Endodermal cell (in vitro differentiated cells): Measurements from ENCODE around the gene C1R. TPM values are rescaled to one million over a fixed set of nuclear protein-coding genes. Genes with fewer than 3 reads are reported as not detected.

Source experiments
- DNase-seq: peaks from one replicate; pipeline ENCODE4 v3.0.0-alpha.2; 2017
- H3K27ac ChIP-seq: 2 replicates; pipeline ENCODE4 v1.5.1; 2013; ENCODE audit warnings: mild to moderate bottlenecking, low read depth, low read length, moderate library complexity
- H3K27me3 ChIP-seq: 2 replicates; pipeline ENCODE4 v1.6.1; 2013; ENCODE audit warnings: mild to moderate bottlenecking, low read length, moderate library complexity; ENCODE audit not compliant: insufficient read depth, control insufficient read depth, poor library complexity, severe bottlenecking
- H3K36me3 ChIP-seq: 2 replicates; pipeline ENCODE4 v1.7.0; 2013; ENCODE audit warnings: mild to moderate bottlenecking, low read length, moderate library complexity; ENCODE audit not compliant: control insufficient read depth, insufficient read depth
- H3K4me1 ChIP-seq: one replicate; pipeline ENCODE4 v1.7.0; 2013; ENCODE audit warnings: low read length; ENCODE audit not compliant: control insufficient read depth, insufficient read depth
- H3K4me3 ChIP-seq: 2 replicates; pipeline ENCODE4 v1.5.1; 2013; ENCODE audit warnings: mild to moderate bottlenecking, low read length, moderate library complexity
- H3K9ac ChIP-seq: 2 replicates; pipeline ENCODE4 v1.6.1; 2013; ENCODE audit warnings: mild to moderate bottlenecking, low read length, moderate library complexity; ENCODE audit not compliant: poor library complexity, severe bottlenecking; ENCODE audit errors: extremely low read depth
- H3K9me3 ChIP-seq: 2 replicates; pipeline ENCODE4 v1.6.1; 2013; ENCODE audit warnings: mild to moderate bottlenecking, low read length, moderate library complexity; ENCODE audit not compliant: control insufficient read depth
- H3K27ac Mint-ChIP-seq: 2 replicates; pipeline ENCODE4 v1.8.0; 2020; ENCODE audit warnings: mixed read lengths
- H3K27me3 Mint-ChIP-seq: 2 replicates; pipeline ENCODE4 v1.8.0; 2021; ENCODE audit warnings: mild to moderate bottlenecking, mixed read lengths; ENCODE audit not compliant: insufficient read depth
- H3K36me3 Mint-ChIP-seq: 2 replicates; pipeline ENCODE4 v1.8.0; 2020; ENCODE audit warnings: low read depth, mixed read lengths
- H3K4me1 Mint-ChIP-seq: 2 replicates; pipeline ENCODE4 v1.8.0; 2020; ENCODE audit warnings: mixed read lengths
- H3K4me3 Mint-ChIP-seq: 2 replicates; pipeline ENCODE4 v1.8.0; 2020; ENCODE audit warnings: mild to moderate bottlenecking, moderate library complexity, mixed read lengths
- H3K9me3 Mint-ChIP-seq: 2 replicates; pipeline ENCODE4 v1.8.0; 2020; ENCODE audit warnings: mild to moderate bottlenecking, mixed read lengths
- CTCF ChIP-seq: fragments of 200-600 bp; sonication (generic); conservative IDR thresholded peaks from 2 replicates; pipeline ENCODE4 v1.5.0; 2021; ENCODE audit warnings: antibody characterized with exemption, mild to moderate bottlenecking
- WGBS, 2 experiments: methylation state at CpG; one replicate each; pipeline versions ENCODE4 v1.1.5 to v1.1.7; 2013; ENCODE audit warnings: missing lambda C conversion rate in 2 of 2, mixed read lengths in 1 of 2; ENCODE audit not compliant: insufficient coverage in 1 of 2, insufficient read length in 1 of 2; 5-methylcytosine and 5-hydroxymethylcytosine counted together
- long read RNA-seq, 4 experiments: library from polyadenylated mRNA in 2 of 4; library from RNA in 1 of 4; library from capped mRNA in 1 of 4; stranded (forward) in 3 of 4; unstranded in 1 of 4; transcript quantifications; one replicate each; pipeline ENCODE4 v2.0.0, GENCODE V29; 2020 to 2021; ENCODE audit warnings: inconsistent platforms in 1 of 4
- polyA plus RNA-seq, 2 experiments: library from polyadenylated mRNA; stranded (reverse); fragments of 50-300 nt; gene quantifications; one replicate each; pipeline ENCODE4 v1.2.3, GENCODE V29; 2013
- total RNA-seq, 2 donors: library from RNA; stranded (reverse); fragmentation: NEBNext Ultra II Directional in 1 of 2; extraction: Animal tissue kit (Norgen Biotek cat#: 25700) in 1 of 2; gene quantifications; 2 replicates in 1 of 2; 3 replicates in 1 of 2; pipeline ENCODE4 v1.2.1, GENCODE V29; 2021

C1R gene
- total RNA-seq = 1 to 10 TPM; 3.9 TPM
- 5.4 TPM for polyA plus RNA-seq (2013, experiment 1 of 2)
- 3.4 TPM for polyA plus RNA-seq (2013, experiment 2 of 2)
- long read RNA-seq, experiment 1, partial matches to known transcripts = 1 of 1 reads
- long read RNA-seq, experiment 1, other reads (novel, unspliced or antisense) = 0 of 1 reads
- long read RNA-seq, experiment 2, partial matches to known transcripts = 0 of 3 reads
- long read RNA-seq, experiment 2, other reads (novel, unspliced or antisense) = 0 of 3 reads
- long read RNA-seq, experiment 3, transcript C1R-216 (10 exons, 1,881 nt) = minor isoform, 12 of 35 reads
- long read RNA-seq, experiment 3, transcript C1R-215 (11 exons, 2,508 nt) = major isoform, 20 of 35 reads
- long read RNA-seq, experiment 3, partial matches to known transcripts = 0 of 35 reads
- long read RNA-seq, experiment 3, other reads (novel, unspliced or antisense) = 3 of 35 reads
- long read RNA-seq, experiment 4, partial matches to known transcripts = 1 of 3 reads
- long read RNA-seq, experiment 4, other reads (novel, unspliced or antisense) = 0 of 3 reads

DNA sequence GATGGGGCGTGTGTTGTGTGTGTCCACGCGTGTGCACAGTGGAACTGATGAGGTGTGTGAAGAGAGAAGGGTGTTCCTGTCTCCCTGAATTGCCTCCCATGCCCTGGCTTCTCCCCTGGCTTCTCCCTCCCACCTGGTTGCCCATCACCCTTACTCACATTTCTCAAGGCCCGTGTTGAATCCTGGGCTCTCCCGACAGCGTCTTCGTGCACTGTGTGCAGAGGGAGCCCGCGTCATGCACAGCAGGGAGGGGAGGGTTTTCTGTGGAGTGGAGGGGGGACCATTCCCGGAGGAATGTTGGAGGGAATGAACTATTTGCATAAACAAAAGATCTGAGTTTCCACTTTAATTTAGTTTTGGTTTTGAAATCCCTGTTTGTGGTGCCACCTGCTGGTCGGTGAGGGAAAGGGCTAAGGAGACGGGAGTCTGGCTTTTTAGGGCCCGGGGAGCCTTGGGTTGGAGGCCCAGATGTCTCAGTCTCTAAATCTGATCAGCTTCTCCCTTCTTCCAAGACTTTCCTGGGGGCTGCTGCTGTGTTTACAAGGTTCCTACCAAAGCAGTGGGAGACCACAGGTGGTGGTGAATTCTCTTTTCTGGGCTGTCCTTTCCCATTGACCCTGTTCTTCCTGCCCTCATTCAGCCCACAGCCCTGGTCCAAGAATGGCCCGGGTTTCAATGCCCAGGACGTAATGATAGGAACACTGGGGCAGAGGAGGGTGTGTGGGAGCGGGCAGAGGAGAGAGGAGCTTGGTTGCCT lies at the start of gene C1R:
Gene C1R, minus strand, starts transcription at position 217 of the 757 bp plus-strand sequence. Its CDS starts 57 bp downstream, at position 160.
- Histone ChIP-seq H3K9ac (no peak within 1 kb of the TSS), H3K4me3 (no peak within 1 kb of the TSS), H3K27ac (no peak within 1 kb of the TSS)

GRCh38 chr12:7141351-7142005 lies 49.2 kb upstream of the C1R start:
- WGBS, 2 experiments = 76 to 96% methylated on average over 3 to 7 of the region's 7 CpGs
- DNase-seq = no peak
- H3K27me3 Mint-ChIP-seq = no peaks in the 10 kb centered on the region
- H3K36me3 ChIP-seq = peaks cover 52% of the 10 kb centered on the region
- H3K27me3 ChIP-seq = no peaks in the 10 kb centered on the region
- H3K4me3 ChIP-seq = no peak overlapping the region
- H3K4me1 Mint-ChIP-seq = peaks cover 5% of the 10 kb centered on the region
- H3K9me3 ChIP-seq = no peaks in the 10 kb centered on the region
- no peaks in the 10 kb centered on the region for H3K4me1 ChIP-seq
- no peak overlapping the region for H3K4me3 Mint-ChIP-seq
- H3K36me3 Mint-ChIP-seq = peaks cover 81% of the 10 kb centered on the region
- no peak for TF ChIP-seq CTCF
- H3K9me3 Mint-ChIP-seq = no peaks in the 10 kb centered on the region
- no peak overlapping the region for H3K9ac ChIP-seq
- H3K27ac Mint-ChIP-seq = no peak overlapping the region
- H3K27ac ChIP-seq = no peak overlapping the region

More for the DNA sequence above, at the start of gene C1R:
- 0 to 47% methylated on average over 1 to 14 of the region's 16 CpGs for WGBS, 2 experiments
- Histone ChIP-seq H3K9me3 (no peaks in the 10 kb centered on the region), H3K36me3 (no peaks in the 10 kb centered on the region), H3K27me3 (no peaks in the 10 kb centered on the region), H3K4me1 (no peaks in the 10 kb centered on the region)
- peaks cover 5% of the 10 kb centered on the region for H3K36me3 Mint-ChIP-seq
- no peaks in the 10 kb centered on the region for H3K9me3 Mint-ChIP-seq
- peaks cover 19% of the 10 kb centered on the region for H3K27me3 Mint-ChIP-seq
- peak within 1 kb of the TSS; percentile 40 for H3K4me3 Mint-ChIP-seq
- peaks cover 20% of the 10 kb centered on the region for H3K4me1 Mint-ChIP-seq
- peak; percentile 100 for TF ChIP-seq CTCF
- peak; percentile 92 for DNase-seq
- H3K27ac Mint-ChIP-seq = no peak within 1 kb of the TSS

GRCh38 chr12:7139200-7139599 lies 47.0 kb upstream of the C1R start:
- no peak for DNase-seq
- Mint-ChIP-seq H3K4me3 (no peak overlapping the region), H3K27ac (no peak overlapping the region), H3K9me3 (no peaks in the 10 kb centered on the region), H3K4me1 (peaks cover 5% of the 10 kb centered on the region), H3K27me3 (no peaks in the 10 kb centered on the region), H3K36me3 (peaks cover 87% of the 10 kb centered on the region)
- no peaks in the 10 kb centered on the region for H3K27me3 ChIP-seq
- H3K9ac ChIP-seq = no peak overlapping the region
- TF ChIP-seq CTCF = no peak
- WGBS, 2 experiments = 93 to 100% methylated on average over 2 of the region's 2 CpGs
- H3K4me1 ChIP-seq = no peaks in the 10 kb centered on the region
- H3K4me3 ChIP-seq = no peak overlapping the region
- H3K9me3 ChIP-seq = no peaks in the 10 kb centered on the region
- H3K27ac ChIP-seq = no peak overlapping the region
- H3K36me3 ChIP-seq = peaks cover 46% of the 10 kb centered on the region
